SU-DHL-6 (cell line): ENCODE results near the gene SLC7A5.
"Not testable (repeated sequence)": the region's sequence is repeated elsewhere in the genome, so short reads cannot be mapped to it uniquely, and the experiment has no call there.

ENCODE experiments used
- H2AFZ ChIP-seq: fragments of 200-600 bp; sonication (generic); 2 replicates; pipeline ENCODE4 v1.6.1; 2014; ENCODE audit warnings: low read depth, mild to moderate bottlenecking, moderate library complexity, mixed read lengths, antibody characterized with exemption, low read length; ENCODE audit not compliant: severe bottlenecking
- H3F3A ChIP-seq: fragments of 200-600 bp; shearing (Covaris generic); 2 replicates; pipeline ENCODE4 v1.6.0; 2016; ENCODE audit warnings: antibody characterized with exemption, mild to moderate bottlenecking; ENCODE audit not compliant: insufficient read depth
- H3K27ac ChIP-seq: fragments of 200-600 bp; sonication (generic); 2 replicates; pipeline ENCODE4 v1.5.1; 2016; ENCODE audit warnings: low read depth, mild to moderate bottlenecking, low read length, moderate library complexity, mixed read lengths
- H3K27me3 ChIP-seq: fragments of 200-600 bp; sonication (generic), shearing (Covaris generic); 2 replicates; pipeline ENCODE4 v1.6.0; 2014; ENCODE audit warnings: mild to moderate bottlenecking, low read length
- H3K36me3 ChIP-seq: fragments of 200-600 bp; sonication (generic); 2 replicates; pipeline ENCODE4 v1.6.1; 2014; ENCODE audit warnings: mild to moderate bottlenecking, low read length, mixed read lengths
- H3K4me2 ChIP-seq: fragments of 300-600, 200-600 bp; shearing (Covaris generic), sonication (generic); 2 replicates; pipeline ENCODE4 v1.6.0; 2014; ENCODE audit warnings: low read length, low read depth, mild to moderate bottlenecking; ENCODE audit not compliant: poor library complexity, severe bottlenecking
- H3K4me3 ChIP-seq: fragments of 200-600 bp; sonication (generic); 2 replicates; pipeline ENCODE4 v1.5.1; 2014; ENCODE audit warnings: antibody characterized with exemption, low read length, mild to moderate bottlenecking, mixed read lengths; ENCODE audit not compliant: insufficient read depth, poor library complexity, severe bottlenecking
- H3K79me2 ChIP-seq: fragments of 200-600 bp; sonication (generic); 2 replicates; pipeline ENCODE4 v1.6.1; 2014; ENCODE audit warnings: mild to moderate bottlenecking, low read length, moderate library complexity; ENCODE audit not compliant: insufficient read depth
- H3K9ac ChIP-seq: fragments of 200-600 bp; sonication (generic); 2 replicates; pipeline ENCODE4 v1.7.0; 2014; ENCODE audit warnings: mild to moderate bottlenecking, low read length
- H3K9me2 ChIP-seq: fragments of 200-600 bp; sonication (generic); replicated peaks from 2 replicates; pipeline ENCODE4 v1.6.1; 2014; ENCODE audit warnings: low read length; ENCODE audit not compliant: insufficient read depth
- H3K9me3 ChIP-seq: fragments of 200-600 bp; sonication (generic); 2 replicates; pipeline ENCODE4 v1.6.1; 2014; ENCODE audit warnings: low read length, mixed read lengths; ENCODE audit not compliant: insufficient read depth
- H4K20me1 ChIP-seq: fragments of 200-600 bp; sonication (generic); 2 replicates; pipeline ENCODE4 v1.6.1; 2014; ENCODE audit warnings: low read depth, mild to moderate bottlenecking, antibody characterized with exemption, low read length, moderate library complexity, mixed read lengths
- EZH2phosphoT487 ChIP-seq: fragments of 200-600 bp; sonication (generic), shearing (Covaris generic); conservative IDR thresholded peaks from 2 replicates; pipeline ENCODE4 v1.6.1; 2018; ENCODE audit warnings: mild to moderate bottlenecking, antibody characterized with exemption, low read length, moderate library complexity, mixed read lengths
- TF ChIP-seq, protein P1 (sequence below): fragments of 200-600 bp; sonication (generic); IDR thresholded peaks from one replicate; pipeline ENCODE4 v1.5.1; 2017; ENCODE audit warnings: antibody characterized with exemption, mild to moderate bottlenecking, low read length, moderate library complexity; ENCODE audit not compliant: insufficient read depth, poor library complexity, severe bottlenecking

SLC7A5 gene

DNA sequence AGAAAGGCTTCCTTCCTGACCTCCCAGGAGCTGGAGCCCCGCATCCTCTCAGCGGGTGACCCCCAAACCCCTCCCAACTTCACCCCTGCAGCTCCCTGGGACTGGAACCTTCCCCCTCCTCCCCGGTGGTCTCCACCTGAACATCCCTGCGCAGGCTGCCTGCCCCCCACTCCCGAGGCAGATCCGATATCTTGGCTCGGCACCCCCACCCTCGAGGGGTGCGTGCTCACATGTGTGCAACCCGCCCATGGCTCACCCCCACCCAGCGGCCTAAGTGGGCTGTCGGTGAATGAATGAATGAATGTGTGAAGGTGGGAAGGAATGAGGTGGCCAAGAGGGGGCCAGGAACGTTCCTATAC is 39.7 kb downstream of the SLC7A5 start:
- H3F3A ChIP-seq: peaks cover 15% of the 10 kb centered on the region
- H3K36me3 ChIP-seq: no peaks in the 10 kb centered on the region

DNA sequence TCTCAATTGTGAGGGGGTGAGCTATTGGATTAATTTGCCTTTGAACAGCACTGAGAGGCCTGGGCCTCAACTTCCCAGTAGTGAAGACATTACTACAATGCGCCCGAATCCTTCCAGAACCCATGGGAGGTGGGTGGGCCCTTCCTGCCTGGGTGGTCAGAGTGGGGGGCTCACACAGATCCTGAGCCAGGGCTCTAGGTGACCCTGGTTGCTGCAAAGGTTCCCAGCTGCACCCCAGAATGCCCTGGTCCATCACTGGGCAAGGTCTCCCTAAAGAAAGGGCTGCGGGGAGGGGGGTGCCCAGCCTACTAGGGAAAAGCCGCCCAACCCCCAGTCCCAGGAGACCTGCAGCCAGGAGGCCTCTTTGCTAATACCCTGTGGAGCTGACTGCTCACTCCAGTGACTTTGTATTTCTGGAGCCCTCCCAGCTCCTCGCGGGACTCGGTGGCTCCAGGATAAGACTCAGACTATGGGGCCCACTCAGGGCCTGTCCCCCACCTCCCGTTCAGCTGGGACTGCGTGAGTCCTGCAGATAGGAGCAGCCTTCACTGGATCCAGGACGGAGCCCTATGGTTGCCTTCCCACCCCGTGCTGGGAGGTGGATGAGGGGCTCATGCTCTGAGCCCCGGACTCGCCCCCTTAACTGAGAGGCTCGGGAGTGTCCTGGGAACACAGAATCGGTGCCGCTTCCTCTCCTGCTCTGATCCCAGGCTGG is 40.2 kb downstream of the SLC7A5 start:
- no peak overlapping the region for H3K9ac ChIP-seq
- H3K4me3 ChIP-seq: no peak overlapping the region
- no peaks in the 10 kb centered on the region for H3K9me3 ChIP-seq
- no peak overlapping the region for H2AFZ ChIP-seq
- no peaks in the 10 kb centered on the region for H3K9me2 ChIP-seq
- no peaks in the 10 kb centered on the region for H3K79me2 ChIP-seq
- peaks cover 12% of the 10 kb centered on the region for H3F3A ChIP-seq
- no peaks in the 10 kb centered on the region for H3K27me3 ChIP-seq
- no peaks in the 10 kb centered on the region for H4K20me1 ChIP-seq
- no peaks in the 10 kb centered on the region for H3K36me3 ChIP-seq
- no peak overlapping the region for H3K4me2 ChIP-seq
- no peak for TF ChIP-seq EZH2phosphoT487
- TF ChIP-seq, protein P1, sequence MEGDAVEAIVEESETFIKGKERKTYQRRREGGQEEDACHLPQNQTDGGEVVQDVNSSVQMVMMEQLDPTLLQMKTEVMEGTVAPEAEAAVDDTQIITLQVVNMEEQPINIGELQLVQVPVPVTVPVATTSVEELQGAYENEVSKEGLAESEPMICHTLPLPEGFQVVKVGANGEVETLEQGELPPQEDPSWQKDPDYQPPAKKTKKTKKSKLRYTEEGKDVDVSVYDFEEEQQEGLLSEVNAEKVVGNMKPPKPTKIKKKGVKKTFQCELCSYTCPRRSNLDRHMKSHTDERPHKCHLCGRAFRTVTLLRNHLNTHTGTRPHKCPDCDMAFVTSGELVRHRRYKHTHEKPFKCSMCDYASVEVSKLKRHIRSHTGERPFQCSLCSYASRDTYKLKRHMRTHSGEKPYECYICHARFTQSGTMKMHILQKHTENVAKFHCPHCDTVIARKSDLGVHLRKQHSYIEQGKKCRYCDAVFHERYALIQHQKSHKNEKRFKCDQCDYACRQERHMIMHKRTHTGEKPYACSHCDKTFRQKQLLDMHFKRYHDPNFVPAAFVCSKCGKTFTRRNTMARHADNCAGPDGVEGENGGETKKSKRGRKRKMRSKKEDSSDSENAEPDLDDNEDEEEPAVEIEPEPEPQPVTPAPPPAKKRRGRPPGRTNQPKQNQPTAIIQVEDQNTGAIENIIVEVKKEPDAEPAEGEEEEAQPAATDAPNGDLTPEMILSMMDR: no peak
- H3K27ac ChIP-seq: peak overlapping the region; percentile 34; the same call in 1 of the 2 replicates

More for the DNA sequence above, 39.7 kb downstream of the SLC7A5 start:
- Histone ChIP-seq H3K9me3 (no peaks in the 10 kb centered on the region), H3K4me2 (no peak overlapping the region), H3K9me2 (no peaks in the 10 kb centered on the region), H3K79me2 (no peaks in the 10 kb centered on the region), H2AFZ (no peak overlapping the region), H3K27me3 (no peaks in the 10 kb centered on the region), H3K9ac (no peak overlapping the region), H4K20me1 (no peaks in the 10 kb centered on the region), H3K27ac (0 out of 2 replicates have a peak overlapping the region, but pooled peaks have one; percentile 1), H3K4me3 (no peak overlapping the region)
- no peak for TF ChIP-seq EZH2phosphoT487
- TF ChIP-seq, protein P1: no peak

DNA sequence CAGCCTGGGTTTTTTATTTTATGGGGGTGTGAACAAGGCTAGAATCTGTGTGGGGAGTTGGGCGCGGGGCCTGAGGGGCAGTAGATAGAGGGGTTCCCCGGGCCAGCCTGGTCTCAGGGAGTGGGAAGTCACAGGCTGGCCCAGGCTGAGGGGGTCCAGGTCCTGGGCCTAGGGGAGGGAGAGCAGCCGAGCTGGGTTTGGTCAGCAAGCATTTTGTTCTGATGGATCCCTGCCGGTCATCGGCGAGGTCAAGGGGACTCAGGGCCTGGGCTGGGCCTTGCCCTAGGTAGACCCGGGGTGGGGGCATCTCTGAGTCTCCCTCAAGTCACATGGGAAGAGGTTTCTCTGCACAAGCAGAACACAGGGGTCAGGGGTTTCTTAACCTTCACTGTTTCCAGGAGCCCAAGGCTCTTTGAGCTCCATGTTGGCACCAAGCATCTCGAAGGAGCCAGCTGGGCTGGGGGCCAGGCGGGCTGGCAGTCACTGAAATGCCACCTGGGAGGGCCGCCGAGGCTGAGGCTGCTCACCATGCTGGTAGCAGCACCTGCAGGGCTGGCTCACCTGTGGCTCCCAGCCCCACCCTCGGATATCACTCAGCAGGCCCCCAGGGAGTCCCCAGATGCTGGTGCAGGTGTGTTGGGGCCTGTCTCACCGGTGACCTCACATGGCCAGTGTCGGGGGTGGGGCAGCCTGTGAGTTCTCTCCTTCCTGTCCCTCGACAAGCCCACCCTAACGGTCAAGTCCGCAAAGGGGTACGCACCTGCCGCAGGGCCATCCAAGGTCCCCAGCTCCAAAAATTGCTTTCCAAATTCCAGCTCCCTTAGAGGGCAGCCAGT is 41.0 kb downstream of the SLC7A5 start:
- Histone ChIP-seq H3K36me3 (no peaks in the 10 kb centered on the region), H3K9me3 (no peaks in the 10 kb centered on the region), H3K4me2 (no peak overlapping the region), H4K20me1 (no peaks in the 10 kb centered on the region), H2AFZ (no peak overlapping the region), H3K27me3 (no peaks in the 10 kb centered on the region), H3K79me2 (no peaks in the 10 kb centered on the region), H3K27ac (peak overlapping the region; percentile 34; the same call in 1 of the 2 replicates), H3K9me2 (no peaks in the 10 kb centered on the region), H3F3A (peaks cover 9% of the 10 kb centered on the region), H3K9ac (no peak overlapping the region), H3K4me3 (no peak overlapping the region)
- TF ChIP-seq, protein P1: no peak
- TF ChIP-seq EZH2phosphoT487: no peak

DNA sequence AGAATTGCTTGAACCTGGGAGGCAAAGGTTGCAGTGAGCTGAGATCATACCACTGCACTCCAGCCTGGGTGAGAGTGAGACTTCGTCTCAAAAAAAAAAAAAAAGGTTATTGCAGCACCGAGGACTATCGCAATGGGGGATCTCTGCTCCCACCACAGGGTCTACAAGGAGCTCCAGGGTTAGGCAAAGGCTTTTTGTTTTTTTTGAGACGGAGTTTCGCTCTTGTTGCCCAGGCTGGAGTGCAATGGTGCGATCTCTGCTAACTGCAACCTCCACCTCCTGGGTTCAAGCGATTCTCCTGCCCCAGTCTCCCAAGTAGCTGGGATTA is 41.8 kb downstream of the SLC7A5 start:
- not testable (repeated sequence) for H3K4me2 ChIP-seq, H3K27ac ChIP-seq, H3K4me3 ChIP-seq

More for the DNA sequence above, 41.8 kb downstream of the SLC7A5 start:
- not testable (repeated sequence) for H3F3A ChIP-seq, H3K9me3 ChIP-seq, H3K79me2 ChIP-seq, H3K36me3 ChIP-seq, H3K9ac ChIP-seq, H3K27me3 ChIP-seq, H4K20me1 ChIP-seq, H3K9me2 ChIP-seq, H2AFZ ChIP-seq
